GM19324 (cell line): ENCODE data around the gene HOXC6.

ENCODE experiments used
- ATAC-seq: cut with Tn5 transposase; IDR thresholded peaks from one replicate; pipeline ENCODE4 v1.9.1; 2021; ENCODE audit warnings: mild to moderate bottlenecking, moderate library complexity; ENCODE audit not compliant: unreplicated experiment, low FRiP score

The HOXC6 gene

DNA sequence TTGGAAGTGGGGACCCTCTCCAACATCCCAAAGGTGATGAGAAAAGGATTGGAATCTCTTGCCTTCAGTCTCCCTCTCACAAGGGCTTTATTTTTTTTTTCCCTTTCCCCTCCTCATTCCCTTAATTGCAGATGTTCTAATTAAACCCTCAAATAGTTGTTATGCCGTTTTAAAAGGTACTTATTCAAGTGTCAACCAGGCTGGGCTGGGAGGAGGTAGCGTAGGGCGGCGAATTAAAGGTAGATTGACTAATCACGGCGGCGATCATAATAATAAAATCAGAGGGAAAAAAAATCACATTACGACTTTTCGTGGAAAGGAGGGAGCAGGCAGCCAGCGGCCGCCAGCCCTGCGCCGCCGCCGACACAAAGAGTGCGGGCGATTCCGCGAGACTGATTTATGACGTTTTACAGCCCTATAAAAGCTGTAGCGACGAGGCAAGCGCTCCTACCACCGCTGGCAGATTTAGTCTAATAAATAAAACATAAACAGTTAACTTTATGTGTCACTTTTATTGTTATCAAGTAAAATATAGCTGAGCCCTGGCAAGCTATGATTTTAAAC, 23.7 kb downstream of the HOXC6 start:
- ATAC-seq = no peak

DNA sequence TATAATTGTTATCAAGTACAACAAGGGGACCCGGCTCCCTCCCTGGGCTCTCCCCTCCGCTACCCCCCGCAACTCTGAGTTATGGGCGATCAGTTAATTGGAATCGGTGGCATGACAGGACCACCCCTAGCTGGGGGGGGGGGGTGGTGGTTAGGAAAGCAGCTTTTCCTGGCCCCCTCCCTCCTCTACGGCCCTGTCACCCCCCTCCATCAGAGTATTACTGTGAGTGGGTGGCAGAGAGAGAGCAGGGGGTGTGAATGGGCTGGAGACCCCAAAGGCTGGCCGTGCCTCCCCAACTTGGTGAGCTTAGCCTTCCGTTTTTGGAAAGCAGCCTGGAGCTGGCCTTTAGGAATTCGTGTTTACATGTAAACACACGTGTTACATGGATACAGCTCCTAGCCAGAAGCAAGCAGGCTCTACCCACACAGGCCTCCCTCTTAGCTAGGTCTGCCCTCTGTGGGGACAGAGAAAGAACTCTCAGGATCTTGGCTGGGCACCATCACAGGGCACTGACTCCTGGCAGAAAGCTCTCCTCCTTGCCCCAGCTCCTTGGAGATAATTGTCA, 24.3 kb downstream of the HOXC6 start:
- no peak for ATAC-seq

DNA sequence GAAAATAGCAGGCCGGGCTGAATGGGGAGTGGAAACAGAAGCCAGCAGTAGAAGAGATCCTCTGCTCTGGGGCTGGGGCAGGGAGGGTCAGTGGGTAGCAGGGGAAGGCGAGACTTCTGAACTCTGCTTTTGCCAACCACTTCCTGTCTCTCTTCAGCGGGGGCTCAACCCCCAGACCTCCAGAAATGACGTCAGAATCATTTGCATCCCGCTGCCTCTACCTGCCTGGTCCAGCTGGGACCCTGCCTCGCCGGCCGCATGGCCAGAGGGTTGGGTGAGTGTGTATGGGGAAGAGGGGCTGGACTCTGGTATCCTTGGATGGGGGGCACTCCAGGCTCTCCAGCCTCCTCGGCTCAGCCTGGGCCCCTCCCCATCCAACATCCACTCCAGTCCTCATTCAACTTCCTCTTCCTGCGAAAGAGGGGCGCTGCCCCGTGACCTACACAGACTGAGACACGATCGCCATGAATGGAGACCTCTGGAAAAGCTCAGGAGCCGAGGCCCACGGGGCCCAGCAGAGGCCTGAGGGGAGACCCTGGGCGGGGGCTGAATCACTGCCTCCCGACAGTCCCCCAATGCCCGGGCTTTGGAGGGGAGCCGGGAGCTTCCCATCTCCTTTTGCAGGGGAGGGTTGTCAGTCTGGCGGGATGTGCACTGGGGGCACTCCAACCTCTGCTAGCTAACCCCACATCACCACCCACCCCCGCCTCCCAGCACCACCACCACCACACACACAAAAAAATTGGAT, 24.9 kb downstream of the HOXC6 start:
- peak; percentile 76 for ATAC-seq

DNA sequence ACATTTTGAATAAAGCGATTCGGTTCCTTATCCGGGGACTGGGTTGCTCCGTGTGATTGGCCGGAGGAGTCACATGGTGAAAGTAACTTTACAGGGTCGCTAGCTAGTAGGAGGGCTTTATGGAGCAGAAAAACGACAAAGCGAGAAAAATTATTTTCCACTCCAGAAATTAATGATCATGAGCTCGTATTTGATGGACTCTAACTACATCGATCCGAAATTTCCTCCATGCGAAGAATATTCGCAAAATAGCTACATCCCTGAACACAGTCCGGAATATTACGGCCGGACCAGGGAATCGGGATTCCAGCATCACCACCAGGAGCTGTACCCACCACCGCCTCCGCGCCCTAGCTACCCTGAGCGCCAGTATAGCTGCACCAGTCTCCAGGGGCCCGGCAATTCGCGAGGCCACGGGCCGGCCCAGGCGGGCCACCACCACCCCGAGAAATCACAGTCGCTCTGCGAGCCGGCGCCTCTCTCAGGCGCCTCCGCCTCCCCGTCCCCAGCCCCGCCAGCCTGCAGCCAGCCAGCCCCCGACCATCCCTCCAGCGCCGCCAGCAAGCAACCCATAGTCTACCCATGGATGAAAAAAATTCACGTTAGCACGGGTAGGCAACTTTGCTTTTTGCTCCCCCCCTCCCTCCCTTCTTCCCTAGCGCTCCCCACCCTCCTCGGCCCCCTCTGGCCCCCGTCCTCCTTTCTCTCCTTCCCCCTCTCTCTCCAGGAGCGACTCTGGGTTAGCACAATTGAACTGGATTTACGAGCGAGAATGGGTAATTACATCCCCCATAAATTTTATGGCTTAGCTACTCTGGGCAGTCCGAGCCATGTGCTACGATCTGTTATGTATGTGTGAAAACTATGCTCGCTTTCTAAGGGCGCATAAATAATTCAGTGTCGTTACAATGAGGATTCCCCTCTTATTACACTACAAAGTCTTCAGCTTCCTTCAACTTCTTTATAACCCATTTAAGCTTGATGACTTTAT, 25.8 kb downstream of the HOXC6 start, which contains the start of gene HOXC4:
HOXC4 (plus strand) TSS at position 85 of the 991 bp plus-strand sequence; CDS start at position 173, 88 bp downstream.
- peak; percentile 50 for ATAC-seq

DNA sequence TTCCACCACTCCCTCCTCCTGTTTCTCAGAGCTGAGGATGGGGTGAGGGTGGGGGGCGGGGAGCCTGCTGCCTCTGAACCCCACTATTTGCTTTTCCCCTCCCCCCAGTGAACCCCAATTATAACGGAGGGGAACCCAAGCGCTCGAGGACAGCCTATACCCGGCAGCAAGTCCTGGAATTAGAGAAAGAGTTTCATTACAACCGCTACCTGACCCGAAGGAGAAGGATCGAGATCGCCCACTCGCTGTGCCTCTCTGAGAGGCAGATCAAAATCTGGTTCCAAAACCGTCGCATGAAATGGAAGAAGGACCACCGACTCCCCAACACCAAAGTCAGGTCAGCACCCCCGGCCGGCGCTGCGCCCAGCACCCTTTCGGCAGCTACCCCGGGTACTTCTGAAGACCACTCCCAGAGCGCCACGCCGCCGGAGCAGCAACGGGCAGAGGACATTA, 26.5 kb downstream of the HOXC6 start:
- no peak for ATAC-seq

DNA sequence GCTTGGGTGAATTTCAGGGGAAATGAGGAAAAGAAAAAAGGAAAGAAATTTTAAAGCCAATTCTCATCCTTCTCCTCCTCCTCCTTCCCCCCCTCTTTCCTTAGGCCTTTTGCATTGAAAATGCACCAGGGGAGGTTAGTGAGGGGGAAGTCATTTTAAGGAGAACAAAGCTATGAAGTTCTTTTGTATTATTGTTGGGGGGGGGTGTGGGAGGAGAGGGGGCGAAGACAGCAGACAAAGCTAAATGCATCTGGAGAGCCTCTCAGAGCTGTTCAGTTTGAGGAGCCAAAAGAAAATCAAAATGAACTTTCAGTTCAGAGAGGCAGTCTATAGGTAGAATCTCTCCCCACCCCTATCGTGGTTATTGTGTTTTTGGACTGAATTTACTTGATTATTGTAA, 27.3 kb downstream of the HOXC6 start:
- no peak for ATAC-seq

DNA sequence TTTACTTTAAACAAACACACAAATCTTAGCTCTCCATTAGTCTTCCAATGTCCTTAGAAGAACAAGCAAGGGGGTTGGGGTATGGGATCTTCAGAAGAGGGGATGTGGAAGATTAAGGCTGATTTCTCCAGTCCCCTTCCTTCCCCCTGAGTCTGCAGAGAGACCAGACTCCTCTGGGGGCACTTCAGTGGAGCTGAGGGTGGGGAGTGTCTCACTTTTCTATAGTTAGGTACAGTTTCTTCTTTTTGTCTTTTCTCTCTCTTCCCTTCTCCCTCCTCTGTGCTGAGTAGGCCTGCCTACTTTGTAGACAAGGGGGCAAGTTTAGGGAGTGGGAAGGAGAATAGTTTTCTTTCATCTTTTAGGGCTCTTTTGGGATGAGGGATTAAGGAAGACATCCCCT, 27.9 kb downstream of the HOXC6 start:
- ATAC-seq = no peak

DNA sequence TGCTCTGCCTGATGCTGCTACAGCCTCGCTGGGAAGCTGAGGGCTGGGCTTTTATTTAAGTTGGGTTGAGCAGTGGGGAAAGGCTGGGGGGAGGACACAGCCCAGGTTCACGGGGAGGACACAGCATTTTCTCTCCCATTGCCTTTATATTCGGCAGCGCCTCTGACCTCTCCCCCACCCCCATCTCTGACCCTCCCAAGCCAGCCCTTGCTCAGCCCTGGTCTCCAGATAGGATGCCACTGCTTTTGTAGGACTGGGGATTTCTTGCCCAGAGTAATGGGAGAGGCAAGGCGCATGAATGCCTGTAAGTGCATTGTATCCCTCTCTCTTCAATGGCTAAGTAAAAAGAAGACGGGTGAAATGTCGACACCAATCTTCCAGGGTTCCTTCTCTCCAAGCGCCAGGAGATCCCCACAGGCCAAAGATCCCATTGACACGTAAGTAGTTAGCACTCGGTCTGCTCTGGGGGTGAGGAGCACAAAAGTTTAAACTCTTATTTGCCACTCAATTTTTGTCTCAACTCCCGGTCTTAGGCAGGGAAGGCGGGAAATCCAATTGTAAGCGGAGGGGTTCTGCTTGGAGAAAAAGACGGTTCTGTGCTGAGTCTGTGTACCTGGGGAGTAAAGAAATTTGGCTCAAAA, 30.0 kb downstream of the HOXC6 start:
- no peak for ATAC-seq

DNA sequence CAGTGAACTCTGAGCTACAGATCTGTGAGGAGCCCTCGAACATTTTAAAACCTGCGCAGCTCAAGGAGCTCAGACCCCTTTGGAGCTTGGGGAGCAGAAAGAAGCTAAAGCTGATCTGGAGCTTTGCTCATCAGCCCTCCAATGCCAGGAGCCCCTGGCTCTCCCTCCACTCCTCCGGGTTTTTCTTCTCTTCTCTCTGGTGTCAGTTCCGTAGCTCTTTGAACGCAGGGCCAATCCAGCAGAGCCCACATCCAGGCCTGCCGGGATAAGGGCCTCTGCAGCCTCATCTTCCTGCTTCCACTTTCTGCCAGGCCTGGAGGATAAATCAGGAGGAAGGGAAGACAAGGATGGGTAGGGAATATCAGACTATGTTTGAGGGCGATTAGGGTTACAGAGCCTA, 31.4 kb downstream of the HOXC6 start:
- ATAC-seq = no peak

DNA sequence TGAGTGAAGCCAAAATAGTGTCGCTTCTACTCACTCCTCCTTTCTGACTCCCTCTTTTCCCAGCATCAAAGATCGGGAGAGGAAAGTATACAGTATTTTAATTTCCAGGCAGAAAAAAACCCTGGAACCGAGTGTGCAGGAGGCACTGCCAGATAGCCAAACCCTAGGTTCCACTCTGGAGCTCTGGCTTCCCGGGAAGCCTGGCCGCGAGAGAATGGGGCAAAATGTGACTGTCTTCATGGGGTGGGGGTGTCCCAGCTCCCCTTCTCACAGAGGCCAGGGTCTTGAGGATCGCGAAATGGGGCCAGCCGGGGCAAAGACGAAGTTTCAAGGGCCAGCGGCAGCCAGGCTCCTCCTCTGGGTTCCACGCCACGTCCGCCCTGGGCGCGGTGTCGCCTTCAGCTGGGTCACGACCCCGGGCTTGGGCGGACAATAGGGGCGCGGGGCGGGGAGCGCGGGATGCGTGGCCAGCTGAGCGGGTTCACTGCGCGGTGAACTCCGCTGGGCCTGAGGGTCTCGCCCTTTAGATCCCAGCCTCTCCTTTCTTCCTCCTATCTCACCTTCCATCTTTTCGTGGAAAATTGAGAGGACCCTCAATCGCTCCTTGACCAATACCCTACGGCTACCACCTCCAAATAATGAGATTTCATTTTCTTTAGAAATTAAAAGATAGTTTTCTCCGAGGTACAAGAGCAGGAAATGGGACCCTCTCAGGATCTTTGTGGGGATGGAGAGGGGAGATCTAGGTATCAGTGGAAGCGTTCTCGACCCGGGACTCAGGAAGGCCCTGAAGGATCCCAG, 32.1 kb downstream of the HOXC6 start:
- no peak for ATAC-seq

DNA sequence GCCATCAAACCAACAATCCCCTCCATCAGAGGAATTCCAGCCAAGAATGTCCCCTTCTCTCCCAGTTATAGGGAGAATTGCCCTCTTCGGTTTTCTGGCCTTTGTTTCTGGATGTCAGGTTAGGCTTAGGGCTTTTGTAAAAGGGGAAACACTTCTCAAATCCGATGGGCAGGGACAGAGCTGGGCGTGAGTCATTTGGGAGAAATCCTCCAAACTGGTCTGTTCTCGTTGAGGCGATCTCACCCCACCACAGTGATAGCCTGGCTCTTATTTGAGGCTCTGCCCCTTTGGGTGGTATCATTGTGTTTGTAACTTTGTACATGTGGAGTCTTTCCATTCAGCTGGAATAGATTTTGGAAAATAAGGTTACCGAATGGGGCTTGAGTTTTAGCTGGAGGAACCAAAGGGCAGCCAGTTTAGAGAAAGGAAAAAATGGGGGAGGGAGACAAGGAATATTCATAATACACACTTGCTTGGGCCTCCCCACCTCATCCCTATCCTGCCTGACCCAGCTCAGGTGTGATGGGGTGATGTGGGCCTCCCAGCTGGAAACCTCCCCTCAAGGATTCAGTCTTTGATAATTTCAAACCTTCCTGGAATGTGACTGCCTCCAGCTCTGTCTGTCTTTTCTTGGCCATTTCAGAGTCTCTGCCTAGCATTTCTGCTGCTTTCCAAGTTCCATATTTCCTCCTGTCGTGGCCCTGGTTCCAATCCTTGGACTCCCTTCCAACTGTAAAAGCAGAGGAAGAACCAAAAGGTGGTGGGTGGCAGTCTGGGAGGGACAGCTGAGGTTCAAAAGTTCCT, 32.9 kb downstream of the HOXC6 start:
- no peak for ATAC-seq

DNA sequence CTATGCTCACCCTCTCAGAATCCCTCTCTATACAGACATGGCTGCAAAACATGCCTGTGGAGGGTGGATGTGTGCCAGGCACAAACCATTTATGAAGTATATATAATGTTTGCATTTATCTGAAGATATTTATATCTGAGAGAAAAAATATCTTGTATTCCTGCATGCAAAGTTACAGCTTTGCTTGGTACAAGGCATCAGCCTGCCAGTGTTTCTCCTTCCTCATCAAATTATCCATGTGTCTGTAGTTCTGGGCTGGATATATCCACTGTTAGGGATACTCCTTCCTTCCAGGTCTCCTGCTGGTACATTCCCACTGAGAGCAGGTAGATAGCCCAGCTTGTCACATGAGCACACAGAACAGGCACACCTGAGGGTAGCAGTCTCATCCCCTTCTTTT, 37.4 kb downstream of the HOXC6 start:
- no peak for ATAC-seq

DNA sequence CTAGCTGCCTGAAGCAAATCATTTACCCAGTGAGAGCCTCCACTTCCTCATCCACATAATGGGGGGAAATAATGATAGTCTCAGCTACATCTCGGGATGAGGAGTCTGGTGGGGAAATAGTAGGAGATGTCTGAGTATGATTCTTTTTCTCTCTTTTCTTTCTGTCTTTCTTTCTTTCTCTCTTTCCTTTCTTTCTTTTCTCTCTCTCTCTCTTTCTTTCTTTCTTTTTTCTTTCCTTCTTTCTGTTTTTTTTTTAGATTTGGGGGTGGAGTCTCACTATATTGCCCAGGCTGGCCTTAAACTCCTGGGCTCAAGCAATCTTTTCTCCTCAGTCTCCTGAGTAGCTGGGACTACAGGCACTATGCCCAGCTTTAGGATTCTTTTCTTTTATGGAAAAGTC, 38.2 kb downstream of the HOXC6 start:
- ATAC-seq = no peak

DNA sequence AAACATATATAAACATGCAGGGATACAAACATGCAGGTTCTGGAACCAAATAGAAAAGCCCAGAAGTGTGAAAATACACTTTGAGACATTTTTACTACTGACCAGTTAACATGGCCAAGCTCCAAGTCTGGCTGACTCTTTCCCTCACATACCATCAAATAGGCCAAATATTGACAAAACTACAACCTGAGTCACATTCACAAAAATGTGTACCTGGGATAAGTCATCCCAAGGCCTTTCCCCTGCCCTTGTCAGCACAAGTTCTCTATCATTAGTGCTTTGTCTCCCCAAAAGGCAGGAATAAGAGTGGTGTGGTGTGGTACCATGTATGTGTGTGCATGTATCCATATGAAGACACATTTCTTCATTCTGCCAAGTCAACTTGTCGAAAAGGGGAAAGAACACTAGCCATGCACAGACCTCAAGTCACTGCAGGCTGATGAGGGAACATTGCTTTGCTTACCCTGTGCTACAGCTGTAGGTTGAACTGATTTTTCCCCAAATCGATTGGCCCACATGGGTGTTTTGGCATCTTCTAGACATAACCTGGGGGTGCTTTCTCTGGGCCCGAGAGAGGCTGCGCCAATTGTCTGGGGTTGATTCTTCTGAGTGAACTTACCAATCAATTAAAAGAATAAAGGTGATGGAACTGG, 40.3 kb downstream of the HOXC6 start:
- ATAC-seq = no peak

DNA sequence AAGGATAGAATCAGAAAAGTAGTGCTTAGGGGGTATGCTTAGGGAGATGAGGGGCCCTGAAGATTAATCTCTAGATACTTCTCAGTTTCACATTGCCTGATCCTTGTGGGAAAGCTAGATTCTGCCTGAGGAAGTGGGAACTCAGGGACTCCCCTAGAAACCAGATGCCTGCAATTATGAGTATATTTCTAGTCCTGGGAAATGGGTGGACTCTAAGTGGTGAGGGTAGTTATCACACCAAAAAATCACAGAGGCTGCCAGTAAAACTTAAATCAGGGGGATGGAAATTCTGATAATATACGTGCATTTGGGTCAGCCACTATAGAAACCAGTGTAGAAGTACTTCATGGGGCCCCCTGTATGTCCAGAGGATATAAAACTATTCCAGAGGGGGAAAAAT, 43.7 kb downstream of the HOXC6 start:
- no peak for ATAC-seq

DNA sequence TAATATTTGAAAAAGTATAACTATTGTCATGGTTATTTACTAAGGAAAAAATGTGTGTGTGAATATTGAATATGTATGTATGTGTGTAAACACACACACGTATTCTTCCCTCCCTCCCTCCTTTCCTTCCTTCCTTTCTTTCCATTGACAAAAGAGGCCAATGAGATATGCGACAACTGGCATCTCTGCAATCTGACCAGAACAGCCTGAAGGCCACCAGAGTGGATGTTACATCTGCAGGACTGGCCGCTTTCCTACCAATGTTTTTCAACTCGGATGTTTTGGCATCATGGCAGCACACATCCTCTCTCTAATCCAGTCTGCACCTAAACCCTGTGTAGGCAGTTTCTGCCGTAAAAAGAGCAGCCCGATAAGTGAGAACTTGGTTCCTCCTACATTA, 46.1 kb downstream of the HOXC6 start:
- no peak for ATAC-seq

DNA sequence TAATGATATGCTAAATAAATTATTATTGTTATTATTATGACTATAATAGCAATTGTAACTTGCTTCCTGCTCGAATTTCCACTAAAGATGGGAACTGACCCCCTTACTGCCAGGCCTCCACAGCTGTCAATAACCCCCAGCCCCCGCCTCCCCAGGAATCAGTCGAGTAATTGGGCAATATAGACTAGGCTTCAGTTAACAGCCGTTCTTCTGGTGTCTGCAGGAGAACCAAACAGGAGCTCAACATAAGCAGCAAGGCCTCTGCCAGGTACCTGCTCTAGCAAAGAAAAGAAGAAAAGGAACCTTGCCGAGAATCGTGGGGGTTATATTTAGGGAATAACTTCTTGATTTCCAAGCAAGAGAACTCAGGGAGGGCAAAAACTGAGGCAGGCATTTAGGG, 47.2 kb downstream of the HOXC6 start:
- ATAC-seq = no peak

DNA sequence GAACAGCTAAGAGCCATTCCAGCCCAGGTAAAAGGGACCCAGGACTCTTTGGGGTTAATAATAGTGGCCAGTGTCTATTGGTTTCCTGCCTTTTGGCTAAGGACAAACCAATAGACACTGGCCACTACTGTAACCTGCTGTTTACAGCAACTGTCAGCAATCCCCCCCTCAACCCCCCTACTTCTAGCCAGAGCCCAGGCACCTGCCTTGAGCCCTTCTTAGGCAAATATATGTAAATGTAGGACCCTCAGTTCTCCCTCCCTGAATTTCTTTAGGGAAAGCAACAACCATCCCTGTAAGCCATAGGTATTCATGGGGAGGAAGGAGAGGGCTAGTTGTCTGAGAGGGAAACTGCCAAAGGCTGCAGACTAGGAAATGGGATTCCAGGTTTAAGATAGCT, 47.7 kb downstream of the HOXC6 start:
- ATAC-seq = no peak
